Caco-2 (cell line): ENCODE measurements around the gene TMEM131. TPM values are rescaled to one million over a fixed set of nuclear protein-coding genes. Genes with fewer than 3 reads are reported as not detected.

Experiments
- BruUV-seq: library from RNA; stranded (reverse); fragments of 400-500 nt; replicated peaks from 2 replicates; lab custom pipeline; 2021; lab: Mats Ljungman, UMichigan
- CTCF ChIA-PET: fragments of 300-600 bp; sonication (Branson Sonifier 250); formaldehyde crosslinking; loops from one replicate; lab custom pipeline; 2022; ENCODE audit warnings: antibody characterized with exemption; lab: Charles Lee
- POLR2A ChIA-PET: fragments of 300-600 bp; sonication (Branson Sonifier 250); formaldehyde crosslinking; loops from one replicate; lab custom pipeline; 2022; ENCODE audit warnings: antibody characterized with exemption; lab: Charles Lee
- DNase-seq, 2 experiments: peaks; one replicate each; pipeline versions ENCODE4 v3.0.0 to v3.0.0-alpha.2; 2020 to 2022
- H3K27me3 ChIP-seq: replicated peaks from 2 replicates; pipeline ENCODE4 v1.6.0; 2011; ENCODE audit warnings: low read length; ENCODE audit not compliant: control insufficient read depth, insufficient read depth
- H3K36me3 ChIP-seq: 2 replicates; pipeline ENCODE4 v1.5.1; 2011; ENCODE audit warnings: low read length; ENCODE audit not compliant: control insufficient read depth, insufficient read depth
- H3K4me1 ChIP-seq: fragments of 250-450 bp; sonication (Bioruptor Pico); 2 replicates; pipeline ENCODE4 v1.5.1; 2020; ENCODE audit warnings: mild to moderate bottlenecking
- H3K4me3 ChIP-seq: 2 replicates; pipeline ENCODE4 v1.5.1; 2011; ENCODE audit warnings: low read depth, mild to moderate bottlenecking, control low read depth, low read length
- H3K9me3 ChIP-seq: fragments of 250-450 bp; sonication (Bioruptor Pico); 2 replicates; pipeline ENCODE4 v1.5.1; 2020; ENCODE audit warnings: mild to moderate bottlenecking, moderate library complexity
- H3K27ac Mint-ChIP-seq: one replicate; pipeline ENCODE4 v1.8.0; 2022; ENCODE audit warnings: mixed read lengths; ENCODE audit not compliant: unreplicated experiment
- H3K27me3 Mint-ChIP-seq: one replicate; pipeline ENCODE4 v1.8.0; 2022; ENCODE audit warnings: mixed read lengths; ENCODE audit not compliant: insufficient read depth, unreplicated experiment
- H3K36me3 Mint-ChIP-seq: one replicate; pipeline ENCODE4 v1.8.0; 2022; ENCODE audit warnings: mild to moderate bottlenecking, mixed read lengths; ENCODE audit not compliant: insufficient read depth, unreplicated experiment
- H3K4me1 Mint-ChIP-seq: one replicate; pipeline ENCODE4 v1.8.0; 2022; ENCODE audit warnings: low read depth, mixed read lengths; ENCODE audit not compliant: unreplicated experiment
- H3K4me3 Mint-ChIP-seq: one replicate; pipeline ENCODE4 v1.8.0; 2022; ENCODE audit warnings: mild to moderate bottlenecking, moderate library complexity, mixed read lengths; ENCODE audit not compliant: unreplicated experiment
- H3K9me3 Mint-ChIP-seq: one replicate; pipeline ENCODE4 v1.8.0; 2022; ENCODE audit warnings: mixed read lengths; ENCODE audit not compliant: unreplicated experiment
- intact Hi-C: fragments of 100-400 bp; cut with micrococcal nuclease; formaldehyde crosslinking; loops from one replicate; pipeline ENCODE4 v1.10.0; 2022; ENCODE audit not compliant: unreplicated experiment
- total RNA-seq: library from RNA; stranded (reverse); gene quantifications from 2 replicates; pipeline ENCODE4 v1.2.3, GENCODE V29; 2022
- TF ChIP-seq, protein P1 (sequence below), 2 experiments: fragments of 200-600 bp in 1 of 2; IDR thresholded peaks; 1 replicate in 1 of 2; 2 replicates in 1 of 2; pipeline versions ENCODE4 v1.5.1 to v1.8.0; 2011 to 2022; ENCODE audit warnings: antibody characterized with exemption in 1 of 2, control low read depth in 1 of 2, inconsistent platforms in 1 of 2, low read depth in 1 of 2, low read length in 1 of 2, mild to moderate bottlenecking in 1 of 2, moderate library complexity in 1 of 2; ENCODE audit not compliant: insufficient read depth in 1 of 2, severe bottlenecking in 1 of 2, unreplicated experiment in 1 of 2

Gene TMEM131
- total RNA-seq, 1 experiment from 2014 or later: 36.3 TPM

DNA sequence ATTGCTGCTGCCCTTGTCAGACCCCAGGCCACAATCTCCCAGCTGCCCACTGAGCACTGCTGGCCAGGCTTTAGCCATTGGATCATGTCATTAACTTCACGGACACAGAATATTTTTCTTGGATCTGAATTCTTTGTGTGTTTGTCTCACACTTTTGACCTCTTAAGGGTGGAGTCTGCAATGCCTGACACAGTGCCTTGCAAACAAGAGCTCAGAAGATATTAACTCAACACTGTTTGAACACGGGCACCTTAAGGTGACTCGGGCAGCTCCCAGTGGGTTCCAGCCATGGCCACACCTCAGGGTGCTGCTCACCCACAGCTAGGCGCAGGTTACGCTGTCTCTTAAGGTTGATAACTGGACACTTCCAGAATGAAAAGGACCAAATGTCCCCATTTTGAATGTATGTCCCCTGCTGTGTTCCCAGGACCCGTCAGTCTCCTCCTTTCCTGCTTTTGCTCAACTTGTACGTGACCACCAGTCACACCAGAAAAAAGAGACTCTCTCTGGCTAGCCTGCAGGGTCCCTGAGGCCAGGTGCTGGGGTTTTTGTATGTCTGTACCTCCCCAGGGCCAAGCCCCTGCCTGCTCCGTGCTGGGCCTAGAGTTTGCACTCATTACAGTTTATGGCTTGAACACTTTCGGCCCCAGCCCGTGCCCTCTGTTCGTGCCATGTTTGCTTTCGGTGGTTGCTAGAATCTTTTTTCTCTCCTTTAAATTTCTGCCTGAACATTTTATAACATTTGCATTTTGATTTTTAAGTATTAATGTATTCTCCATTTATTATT, 33.4 kb upstream of the TMEM131 start:
- no peak overlapping the region for H3K27ac Mint-ChIP-seq
- POLR2A ChIA-PET: no interaction called here
- intact Hi-C loops: no loop called here

DNA sequence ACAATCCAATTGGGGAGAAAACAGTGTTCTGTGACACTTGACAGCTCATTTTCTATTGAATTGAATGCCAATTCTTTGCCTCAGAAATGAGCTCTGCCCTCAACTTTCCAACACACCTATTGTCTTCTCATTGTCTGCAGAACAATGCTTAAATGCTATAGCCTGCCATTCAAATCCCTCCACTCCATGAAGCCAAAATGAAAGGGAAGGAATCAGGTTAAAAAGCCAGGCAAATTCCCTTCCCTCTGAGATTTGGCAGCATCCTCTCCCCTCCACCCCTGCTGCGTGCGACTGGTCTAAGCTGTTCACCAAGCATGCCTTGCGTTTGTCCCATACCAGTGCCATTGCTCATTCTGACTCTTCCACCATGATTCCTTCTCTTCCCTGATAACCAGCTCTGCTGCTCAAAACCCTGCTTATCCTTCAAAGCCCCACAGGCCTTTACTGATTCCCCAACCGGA, 32.4 kb upstream of the TMEM131 start:
- Histone ChIP-seq H3K36me3 (no peaks in the 10 kb centered on the region), H3K4me1 (no peaks in the 10 kb centered on the region), H3K9me3 (no peaks in the 10 kb centered on the region), H3K4me3 (no peak overlapping the region), H3K27me3 (no peaks in the 10 kb centered on the region)
- ChIA-PET CTCF (no interaction called here), POLR2A (no interaction called here)
- no peak overlapping the region for H3K27ac Mint-ChIP-seq
- H3K9me3 Mint-ChIP-seq: no peaks in the 10 kb centered on the region
- intact Hi-C loops: no loop called here
- no peak for DNase-seq
- H3K4me3 Mint-ChIP-seq: no peak overlapping the region
- BruUV-seq: no TSS peak
- H3K27me3 Mint-ChIP-seq: peaks cover 6% of the 10 kb centered on the region
- TF ChIP-seq, protein P1, sequence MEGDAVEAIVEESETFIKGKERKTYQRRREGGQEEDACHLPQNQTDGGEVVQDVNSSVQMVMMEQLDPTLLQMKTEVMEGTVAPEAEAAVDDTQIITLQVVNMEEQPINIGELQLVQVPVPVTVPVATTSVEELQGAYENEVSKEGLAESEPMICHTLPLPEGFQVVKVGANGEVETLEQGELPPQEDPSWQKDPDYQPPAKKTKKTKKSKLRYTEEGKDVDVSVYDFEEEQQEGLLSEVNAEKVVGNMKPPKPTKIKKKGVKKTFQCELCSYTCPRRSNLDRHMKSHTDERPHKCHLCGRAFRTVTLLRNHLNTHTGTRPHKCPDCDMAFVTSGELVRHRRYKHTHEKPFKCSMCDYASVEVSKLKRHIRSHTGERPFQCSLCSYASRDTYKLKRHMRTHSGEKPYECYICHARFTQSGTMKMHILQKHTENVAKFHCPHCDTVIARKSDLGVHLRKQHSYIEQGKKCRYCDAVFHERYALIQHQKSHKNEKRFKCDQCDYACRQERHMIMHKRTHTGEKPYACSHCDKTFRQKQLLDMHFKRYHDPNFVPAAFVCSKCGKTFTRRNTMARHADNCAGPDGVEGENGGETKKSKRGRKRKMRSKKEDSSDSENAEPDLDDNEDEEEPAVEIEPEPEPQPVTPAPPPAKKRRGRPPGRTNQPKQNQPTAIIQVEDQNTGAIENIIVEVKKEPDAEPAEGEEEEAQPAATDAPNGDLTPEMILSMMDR (IDR thresholded peaks at IDR 0.05; ENCODE audit: insufficient read depth in 1 of 2, low read depth in 1 of 2, low read length in 1 of 2, severe bottlenecking in 1 of 2, unreplicated experiment in 1 of 2): no peak
- H3K4me1 Mint-ChIP-seq: no peaks in the 10 kb centered on the region
- H3K36me3 Mint-ChIP-seq: no peaks in the 10 kb centered on the region

More for the DNA sequence above, 33.4 kb upstream of the TMEM131 start:
- peaks cover 6% of the 10 kb centered on the region for H3K27me3 Mint-ChIP-seq
- peaks cover 5% of the 10 kb centered on the region for H3K4me1 Mint-ChIP-seq
- CTCF ChIA-PET: no interaction called here
- no TSS peak for BruUV-seq
- no peaks in the 10 kb centered on the region for H3K9me3 ChIP-seq
- no peak overlapping the region for H3K4me3 Mint-ChIP-seq
- TF ChIP-seq, protein P1 (IDR thresholded peaks at IDR 0.05; ENCODE audit: insufficient read depth in 1 of 2, low read depth in 1 of 2, low read length in 1 of 2, severe bottlenecking in 1 of 2, unreplicated experiment in 1 of 2): no peak
- no peaks in the 10 kb centered on the region for H3K9me3 Mint-ChIP-seq
- no peak for DNase-seq
- no peak overlapping the region for H3K4me3 ChIP-seq
- H3K4me1 ChIP-seq: peaks cover 8% of the 10 kb centered on the region
- no peaks in the 10 kb centered on the region for H3K27me3 ChIP-seq
- no peaks in the 10 kb centered on the region for H3K36me3 Mint-ChIP-seq
- H3K36me3 ChIP-seq: no peaks in the 10 kb centered on the region

DNA sequence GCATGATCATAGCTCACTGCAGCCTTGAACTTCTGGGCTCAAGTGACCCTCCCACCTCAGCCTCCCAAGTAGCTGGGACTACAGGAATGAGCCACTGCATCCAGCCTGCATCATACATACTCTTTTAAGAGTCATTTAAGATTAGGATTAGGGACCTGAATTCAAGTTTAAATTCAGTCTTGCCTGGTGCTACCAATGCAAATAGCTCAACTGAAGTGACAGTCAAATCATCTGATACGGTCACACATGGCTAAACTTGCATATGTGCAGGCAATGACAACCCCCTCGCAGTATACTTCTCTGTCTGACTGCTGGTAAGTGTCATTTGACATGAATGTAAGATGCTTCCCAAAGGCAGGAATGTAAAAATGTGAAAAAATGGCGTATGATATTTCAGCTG, 31.8 kb upstream of the TMEM131 start:
- Mint-ChIP-seq H3K4me1 (no peaks in the 10 kb centered on the region), H3K36me3 (no peaks in the 10 kb centered on the region), H3K27ac (no peak overlapping the region), H3K27me3 (peaks cover 6% of the 10 kb centered on the region), H3K9me3 (no peaks in the 10 kb centered on the region), H3K4me3 (no peak overlapping the region)
- no peak overlapping the region for H3K4me3 ChIP-seq
- ChIA-PET CTCF (no interaction called here), POLR2A (no interaction called here)
- intact Hi-C loops: no loop called here
- no peaks in the 10 kb centered on the region for H3K27me3 ChIP-seq
- TF ChIP-seq, protein P1 (IDR thresholded peaks at IDR 0.05; ENCODE audit: insufficient read depth in 1 of 2, low read depth in 1 of 2, low read length in 1 of 2, severe bottlenecking in 1 of 2, unreplicated experiment in 1 of 2): no peak
- no peak for DNase-seq
- no peaks in the 10 kb centered on the region for H3K4me1 ChIP-seq
- H3K9me3 ChIP-seq: no peaks in the 10 kb centered on the region
- no TSS peak for BruUV-seq
- H3K36me3 ChIP-seq: no peaks in the 10 kb centered on the region
